HG02623 (cell line): ENCODE results near the gene VPS26C.
"Not testable (repeated sequence)": the region's sequence is repeated elsewhere in the genome, so short reads cannot be mapped to it uniquely, and the experiment has no call there.

Source experiments
- ATAC-seq: cut with Tn5 transposase; IDR thresholded peaks from one replicate; pipeline ENCODE4 v1.9.1; 2021; ENCODE audit warnings: moderate library complexity; ENCODE audit not compliant: unreplicated experiment

VPS26C gene

DNA sequence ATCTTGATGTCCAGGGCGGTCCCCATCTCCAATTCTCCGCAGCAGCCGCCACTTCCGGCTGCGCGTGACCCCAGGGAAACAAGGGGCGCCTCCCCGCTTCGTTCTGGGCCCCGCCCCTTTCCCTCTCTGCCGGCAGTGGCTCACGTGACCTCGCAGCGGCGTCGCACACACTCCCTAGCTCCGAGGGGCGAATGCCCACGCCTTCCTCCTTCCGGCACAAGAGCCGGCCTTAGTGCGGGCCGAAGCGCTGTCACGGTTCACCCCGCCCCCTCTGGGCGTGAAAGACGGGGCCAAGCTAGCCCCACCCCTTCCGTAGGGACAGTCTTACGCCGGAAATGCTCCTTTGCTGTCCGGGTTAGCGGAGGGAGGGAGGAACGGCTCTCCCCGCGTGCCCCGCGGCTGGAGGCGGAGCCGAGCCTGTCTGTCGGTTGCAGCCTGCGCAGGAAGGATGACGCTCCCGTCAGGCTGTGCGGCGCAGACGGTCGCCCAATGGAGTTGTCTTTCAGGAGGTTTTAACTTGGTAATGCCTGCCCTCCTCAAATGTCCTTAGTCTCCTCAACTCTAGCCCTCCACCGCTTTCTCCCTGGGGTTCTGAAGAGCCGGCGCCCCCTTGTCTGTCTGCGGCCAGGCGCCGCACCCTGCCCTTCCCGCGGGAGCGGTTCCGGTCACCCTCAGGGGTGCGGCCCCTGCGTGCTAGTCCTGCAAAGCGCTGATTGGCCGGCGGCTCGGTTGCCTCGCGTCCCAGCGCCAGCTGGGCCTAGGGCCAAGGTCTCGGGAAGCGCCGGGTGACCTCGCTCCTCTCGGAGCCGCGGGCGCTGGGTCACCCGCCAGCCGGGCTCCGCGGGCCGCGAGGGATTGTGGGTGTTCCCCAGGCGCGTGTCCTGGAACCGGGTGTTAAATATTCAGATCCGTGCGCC is at the start of gene VPS26C:
Gene VPS26C, minus strand, starts transcription at position 66 of the 917 bp plus-strand sequence. Its CDS starts 40 bp downstream, at position 26.
- ATAC-seq = peak; percentile 85

DNA sequence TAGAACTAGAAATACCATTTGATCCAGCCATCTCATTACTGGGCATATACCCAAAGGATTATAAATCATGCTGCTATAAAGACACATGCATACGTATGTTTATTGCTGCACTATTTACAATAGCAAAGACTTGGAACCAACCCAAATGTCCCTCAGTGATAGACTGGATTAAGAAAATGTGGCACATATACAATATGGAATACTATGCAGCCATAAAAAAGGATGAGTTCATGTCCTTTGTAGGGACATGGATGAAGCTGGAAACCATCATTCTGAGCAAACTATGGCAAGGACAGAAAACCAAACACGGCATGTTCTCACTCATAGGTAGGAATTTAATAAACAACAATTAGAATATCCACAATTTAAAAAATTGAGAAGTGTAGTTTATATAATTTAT is 48.9 kb upstream of the VPS26C start:
- not testable (repeated sequence) for ATAC-seq

DNA sequence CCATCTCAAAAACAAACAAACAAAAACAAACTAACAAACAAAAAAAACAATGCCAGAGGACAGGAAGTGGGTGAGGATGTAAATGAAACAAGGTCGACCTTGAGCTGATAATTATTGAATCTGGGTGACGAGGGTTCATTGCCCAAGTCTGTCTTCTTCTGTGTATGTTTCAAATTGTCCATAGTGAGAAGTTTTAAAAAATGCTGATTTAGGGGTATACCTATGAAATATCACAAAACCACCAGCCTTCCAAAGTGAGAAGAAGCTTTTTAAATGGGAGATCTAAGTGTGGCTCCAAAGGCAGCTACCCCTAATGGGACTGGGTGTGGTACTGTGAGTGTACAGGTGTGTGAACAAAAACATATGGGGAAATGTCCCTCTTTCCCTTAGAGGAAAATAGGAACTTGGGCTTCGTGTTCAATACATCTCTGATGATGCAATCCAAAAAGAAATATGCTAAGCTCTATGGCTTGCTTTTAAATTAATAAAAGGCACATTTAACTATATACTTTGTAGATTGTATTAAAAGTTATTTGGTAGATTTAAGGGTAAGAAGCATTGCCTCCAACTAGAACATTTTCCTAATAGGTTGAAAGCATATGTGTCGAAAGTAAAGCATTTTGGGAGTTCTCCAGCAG is 33.1 kb upstream of the VPS26C start:
- ATAC-seq = no peak

DNA sequence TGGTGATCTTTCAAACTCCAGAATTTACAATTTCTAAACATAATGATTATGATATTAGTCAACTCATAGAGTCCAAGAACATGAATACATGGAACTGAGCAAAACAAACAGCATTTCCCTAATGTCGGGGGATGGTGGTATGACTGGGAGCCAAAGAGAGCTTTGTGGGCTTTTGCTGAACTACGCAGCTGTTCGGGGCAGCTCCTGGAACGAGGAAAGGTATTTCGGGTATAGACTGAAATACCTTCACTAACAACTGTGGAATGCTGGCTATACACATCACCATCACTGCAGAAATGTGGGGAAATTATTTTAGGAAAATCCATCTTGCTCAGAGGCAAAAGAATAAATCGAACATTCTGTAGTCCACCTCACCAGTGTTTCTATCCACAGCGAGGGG is 30.2 kb upstream of the VPS26C start:
- no peak for ATAC-seq

DNA sequence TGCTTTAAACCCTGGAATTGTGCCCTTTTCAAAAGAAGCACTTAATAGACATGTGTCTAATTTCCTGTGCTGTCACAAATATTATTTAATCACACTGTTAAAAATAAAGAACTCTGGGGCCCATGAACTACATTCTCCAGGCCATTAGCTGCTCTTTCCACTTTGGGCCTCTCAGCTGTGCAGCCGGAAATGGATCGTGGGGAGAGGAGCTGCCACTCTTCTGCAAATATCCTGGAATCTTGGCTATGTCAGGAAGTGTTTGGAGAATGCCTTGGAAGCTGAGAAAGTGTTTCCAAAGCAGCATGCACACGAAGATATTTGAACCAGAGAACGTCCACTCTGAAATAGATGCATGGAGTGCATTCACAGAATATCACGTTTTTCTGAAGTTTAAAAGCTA is 27.5 kb upstream of the VPS26C start:
- ATAC-seq = no peak

DNA sequence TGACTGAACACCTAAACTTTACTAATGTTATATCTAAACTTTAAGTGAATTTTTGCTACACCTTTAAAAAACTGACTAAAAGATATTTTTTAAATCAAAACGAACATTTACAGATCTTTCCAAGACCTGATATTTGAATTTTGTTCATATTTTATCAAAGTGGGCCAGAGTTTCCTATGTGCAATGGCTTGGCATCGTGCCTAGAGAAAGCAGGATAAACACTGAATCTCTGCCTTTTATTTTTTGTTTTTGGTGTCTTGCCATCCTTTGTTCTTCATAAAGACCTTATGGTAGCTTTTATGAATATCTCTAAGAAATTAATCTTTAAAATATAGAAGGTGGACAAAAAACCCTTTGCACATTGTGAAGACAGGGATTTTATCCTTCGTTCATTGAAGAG is 25.8 kb upstream of the VPS26C start:
- no peak for ATAC-seq

DNA sequence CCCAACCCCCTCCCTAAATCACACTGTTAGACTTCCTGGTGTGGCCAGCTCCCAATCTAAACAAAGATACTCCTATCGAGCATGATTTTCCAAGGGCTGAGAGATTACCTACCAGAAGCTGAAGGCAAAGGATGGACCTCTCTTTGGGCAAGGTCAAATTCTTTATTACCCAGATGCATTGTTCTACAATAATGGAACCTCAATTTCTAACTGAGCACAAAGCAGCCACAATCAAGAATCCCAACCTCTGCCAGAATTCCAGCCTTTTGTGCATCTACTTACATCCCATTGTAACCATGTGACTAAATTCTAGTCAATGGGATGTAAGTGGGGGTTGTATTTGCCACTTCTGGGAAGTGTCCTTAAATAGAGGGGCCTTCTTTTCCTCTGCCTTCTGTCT is 24.9 kb upstream of the VPS26C start:
- ATAC-seq = no peak

DNA sequence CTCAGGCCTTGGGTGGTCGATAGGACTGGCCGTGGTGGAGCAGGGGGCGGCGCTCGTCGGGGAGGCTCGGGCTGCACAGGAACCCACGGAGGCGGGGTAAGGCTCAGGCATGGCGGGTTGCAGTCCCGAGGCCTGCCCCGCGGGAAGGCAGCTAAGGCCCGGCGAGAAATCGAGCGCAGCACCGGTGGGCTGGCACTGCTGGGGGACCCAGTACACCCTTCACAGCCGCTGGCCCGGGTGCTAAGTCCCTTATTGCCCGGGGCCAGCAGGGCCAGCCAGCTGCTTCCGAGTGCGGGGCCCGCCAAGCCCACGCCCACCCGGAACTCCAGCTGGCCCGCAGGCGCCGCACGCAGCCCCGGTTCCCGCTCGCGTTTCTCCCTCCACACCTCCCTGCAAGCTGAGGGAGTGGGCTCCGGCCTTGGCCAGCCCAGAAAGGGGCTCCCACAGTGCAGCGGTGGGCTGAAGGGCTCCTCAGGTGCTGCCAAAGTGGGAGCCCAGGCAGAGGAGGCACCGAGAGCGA is 16.1 kb upstream of the VPS26C start:
- ATAC-seq = not testable (repeated sequence)

DNA sequence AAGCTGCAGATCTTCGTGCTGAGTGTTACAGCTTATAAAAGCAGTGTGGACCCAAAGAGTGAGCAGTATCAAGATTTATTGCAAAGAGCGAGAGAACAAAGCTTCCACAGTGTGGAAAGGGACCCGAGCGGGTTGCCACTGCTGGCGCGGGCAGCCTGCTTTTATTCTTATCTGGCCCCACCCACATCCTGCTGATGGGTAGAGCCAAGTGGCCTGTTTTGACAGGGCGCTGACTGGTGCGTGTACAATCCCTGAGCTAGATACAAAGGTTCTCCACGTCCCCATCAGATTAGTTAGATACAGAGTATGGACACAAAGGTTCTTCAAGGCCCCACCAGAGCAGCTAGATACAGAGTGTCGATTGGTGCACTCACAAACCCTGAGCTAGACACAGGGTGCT is 15.5 kb upstream of the VPS26C start:
- ATAC-seq = not testable (repeated sequence)

DNA sequence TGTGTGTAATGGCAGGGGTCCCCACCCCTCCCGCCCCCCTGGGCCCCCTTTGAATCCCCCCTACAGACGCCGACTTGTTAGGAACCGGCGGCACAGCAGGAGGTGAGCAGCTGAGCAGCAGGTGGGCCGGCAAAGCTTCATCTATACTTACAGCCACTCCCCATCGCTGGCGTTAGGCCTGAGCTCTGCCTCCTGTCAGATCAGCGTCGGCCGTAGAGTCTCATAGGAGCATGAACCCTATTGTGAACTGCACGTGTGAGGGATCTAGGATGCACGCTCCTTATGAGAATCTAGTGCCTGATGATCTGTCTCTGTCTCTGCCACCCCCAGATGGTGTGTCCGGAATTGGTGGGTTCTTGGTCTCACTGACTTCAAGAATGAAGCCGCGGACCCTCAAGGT is 14.9 kb upstream of the VPS26C start:
- ATAC-seq = no peak

DNA sequence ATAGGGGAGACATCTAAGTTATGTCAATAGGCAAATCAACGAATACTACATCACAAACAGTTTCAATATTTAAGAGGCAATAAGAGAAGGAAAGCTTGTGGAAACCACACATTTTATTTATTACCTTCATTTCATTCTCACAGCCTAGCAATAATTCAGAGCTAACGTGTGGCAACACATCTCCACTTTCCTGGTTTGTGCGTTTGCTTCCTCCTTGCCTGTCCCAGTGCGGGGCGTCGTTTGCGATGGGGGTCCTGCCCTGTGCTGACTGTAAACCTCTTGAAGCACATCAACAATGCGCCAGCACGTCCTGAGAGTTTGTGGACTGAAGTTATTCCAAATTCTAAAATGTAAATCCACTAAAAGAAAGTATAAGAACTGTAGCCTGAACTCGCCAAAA is 14.4 kb upstream of the VPS26C start:
- ATAC-seq = no peak

DNA sequence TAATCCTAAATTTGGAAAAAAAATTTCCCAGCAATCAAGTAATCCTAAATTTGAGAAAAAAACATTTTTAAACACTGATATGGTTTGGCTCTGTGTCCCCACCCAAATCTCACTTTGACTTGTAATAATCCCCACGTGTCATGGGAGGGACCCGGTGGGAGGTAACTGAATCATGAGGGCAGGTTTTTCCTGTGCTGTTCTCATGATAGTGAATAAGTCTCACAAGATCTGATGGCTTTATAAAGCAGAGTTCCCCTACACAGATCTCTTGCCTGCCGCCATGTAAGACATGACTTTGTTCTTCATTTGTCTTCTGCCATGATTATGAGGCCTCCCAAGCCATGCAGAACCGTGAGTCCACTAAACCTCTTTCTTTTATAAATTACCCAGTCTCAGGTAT is 12.1 kb upstream of the VPS26C start:
- ATAC-seq = not testable (repeated sequence)

DNA sequence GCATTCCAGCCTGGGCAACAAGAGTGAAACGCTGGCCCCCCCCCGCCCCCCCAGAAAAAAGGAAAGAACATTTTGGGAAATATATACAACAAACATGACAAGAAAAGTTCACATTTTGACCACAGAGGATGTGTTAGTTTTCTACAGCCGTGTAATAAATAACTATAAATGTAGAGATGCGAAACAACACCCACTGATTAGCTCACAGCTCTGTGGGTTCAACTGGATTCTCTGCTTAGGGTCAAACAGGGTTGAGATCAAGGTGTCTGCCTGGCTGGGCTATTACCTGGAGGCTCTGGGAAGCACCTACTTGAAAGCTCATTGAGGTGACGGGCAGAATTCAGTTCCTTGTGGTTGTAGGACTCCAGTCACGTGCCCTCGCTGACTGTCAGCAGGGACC is 11.1 kb upstream of the VPS26C start:
- ATAC-seq = no peak

DNA sequence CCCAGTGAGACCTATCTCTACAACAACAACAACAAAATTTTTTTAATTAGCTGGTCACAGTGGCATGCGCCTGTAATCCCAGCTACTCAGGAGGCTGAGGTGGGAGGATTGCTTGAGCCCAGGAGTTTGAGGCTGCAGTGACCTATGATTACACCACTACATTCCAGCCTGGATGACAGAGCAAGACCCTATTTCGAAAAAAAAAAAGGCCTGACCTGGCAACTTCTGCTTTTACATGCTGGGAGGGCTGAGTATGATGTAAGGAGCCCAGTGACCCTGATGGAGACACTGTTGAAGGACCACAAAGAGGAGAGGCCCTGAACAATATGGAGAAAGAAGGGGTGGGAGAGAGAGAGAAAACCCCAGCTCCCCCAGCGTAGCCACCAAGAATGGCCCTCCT is 9.2 kb upstream of the VPS26C start:
- ATAC-seq = no peak

DNA sequence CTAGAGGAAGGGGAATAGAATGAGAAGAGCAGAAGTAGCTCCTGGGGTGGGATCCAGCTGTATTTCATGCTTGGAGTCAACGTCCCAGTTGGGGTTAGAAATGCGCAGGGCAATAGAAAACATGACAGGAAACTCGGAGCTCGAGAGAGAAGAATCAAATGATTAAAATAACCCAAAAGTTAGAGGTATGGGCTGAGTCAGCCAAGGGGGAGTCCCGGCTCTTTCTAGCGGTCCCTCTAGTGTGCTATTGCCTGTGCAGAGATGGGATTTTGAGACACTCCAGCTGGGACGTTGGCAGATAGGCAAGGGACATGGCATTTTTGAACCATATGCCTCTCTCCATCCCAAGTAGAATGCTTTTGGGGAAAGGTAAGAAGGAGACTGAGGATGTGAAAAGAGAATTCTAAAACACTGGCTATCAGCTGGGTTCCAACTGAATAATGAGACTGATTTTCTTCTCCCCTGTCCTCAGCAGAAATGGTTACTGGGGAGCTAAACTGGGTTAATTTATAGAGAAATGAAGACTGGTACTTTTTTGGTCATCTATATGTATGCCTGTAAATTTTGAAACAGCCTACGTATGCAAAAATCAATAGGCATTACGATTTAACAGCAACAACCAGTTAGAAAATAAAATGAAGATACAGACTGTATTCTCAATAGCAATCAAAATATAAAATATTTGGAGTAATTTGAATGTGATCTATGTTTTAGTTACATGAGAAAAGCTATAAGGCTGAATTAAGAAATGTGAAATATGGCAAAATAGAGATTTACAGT is 7.0 kb upstream of the VPS26C start:
- no peak for ATAC-seq

DNA sequence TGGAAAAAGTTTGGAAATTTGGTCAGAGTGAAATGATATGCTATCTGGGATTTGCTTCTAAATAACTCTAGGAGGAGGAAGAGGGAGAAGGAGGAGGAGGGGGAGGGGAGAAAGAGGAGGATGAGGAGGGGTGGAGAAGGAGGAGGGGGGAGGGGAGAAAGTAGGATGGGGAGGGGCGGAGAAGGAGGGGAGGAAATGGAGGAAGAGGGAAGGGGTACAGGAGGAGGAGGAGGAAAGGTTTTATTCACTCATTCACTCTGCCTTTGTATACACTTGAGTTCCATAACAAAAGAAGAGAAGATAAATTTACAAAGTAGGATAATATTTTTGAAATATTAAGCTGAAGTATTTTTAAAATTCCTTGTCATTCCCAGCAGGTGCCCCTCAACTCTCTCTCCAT is 6.3 kb upstream of the VPS26C start:
- ATAC-seq = no peak

DNA sequence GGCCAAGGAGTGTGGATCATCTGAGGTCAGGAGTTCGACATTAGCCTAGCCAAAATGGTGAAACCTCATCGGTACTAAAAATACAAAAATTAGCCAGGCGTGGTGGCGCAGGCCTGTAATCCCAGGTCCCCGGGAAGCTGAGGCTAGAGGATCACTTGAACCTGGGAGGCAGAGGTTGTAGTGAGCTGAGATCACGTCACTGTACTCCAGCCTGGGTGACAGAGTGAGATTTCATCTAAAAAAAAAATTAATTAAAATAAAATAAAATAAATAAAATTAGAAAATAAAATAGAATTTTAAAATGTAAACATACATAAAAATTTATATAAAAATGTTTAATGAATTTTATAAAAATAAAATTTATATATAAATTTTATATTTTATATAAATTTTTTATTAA is 5.8 kb upstream of the VPS26C start:
- no peak for ATAC-seq

DNA sequence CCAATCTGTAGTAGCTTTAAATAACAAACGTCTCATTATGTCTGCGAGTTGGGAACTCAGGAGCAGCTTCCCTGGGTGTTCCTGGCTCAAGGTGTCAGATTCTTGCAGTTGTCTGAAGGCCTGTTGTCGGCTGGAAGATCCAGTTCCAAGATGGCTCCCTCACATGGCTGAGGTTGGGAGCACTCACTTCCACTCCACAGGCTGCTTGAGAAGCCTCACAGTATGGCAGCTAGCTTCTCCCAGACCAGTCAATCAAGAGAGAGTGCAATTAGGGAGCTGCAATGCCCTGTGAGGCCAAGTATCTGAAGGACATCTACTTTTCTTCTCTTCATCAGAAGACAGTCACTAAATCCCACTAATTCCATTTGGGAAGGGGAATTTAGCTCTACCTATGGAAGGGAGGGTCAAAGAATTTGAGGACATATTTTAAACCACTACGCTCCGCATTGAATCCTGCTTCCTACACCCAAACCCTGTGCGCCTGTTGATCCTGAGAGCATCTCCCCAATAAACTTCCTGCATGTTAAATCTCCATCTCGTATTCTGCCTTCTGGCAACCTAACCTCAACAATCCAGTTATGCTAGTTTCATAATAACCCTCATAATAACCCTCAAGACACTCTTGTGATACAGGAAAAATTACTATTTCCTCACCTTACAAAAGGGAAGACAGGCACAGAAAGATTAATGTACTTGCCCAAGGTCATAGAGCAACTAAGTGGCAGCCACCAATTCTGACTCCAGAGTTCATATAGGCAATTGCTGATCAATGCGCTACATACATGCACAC is 3.6 kb upstream of the VPS26C start:
- ATAC-seq = no peak

DNA sequence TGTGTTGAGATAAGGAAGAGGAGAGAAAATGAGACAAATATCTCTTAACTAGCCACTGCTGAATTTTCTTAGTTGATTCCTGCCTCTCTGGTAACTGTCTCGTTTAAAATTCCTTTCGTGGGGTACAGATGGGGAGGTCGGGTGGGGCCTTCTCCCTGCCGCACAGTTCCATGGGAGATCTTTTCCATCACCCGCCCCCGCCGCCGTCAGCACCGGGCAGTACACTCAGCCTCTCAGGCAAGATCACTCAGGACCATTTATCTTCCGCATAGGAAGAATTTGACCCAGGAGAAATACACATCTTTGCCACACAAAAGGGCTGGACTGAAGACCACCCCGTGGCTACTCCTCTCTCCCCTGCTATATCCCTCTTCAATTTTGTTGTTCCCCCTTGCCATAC is 2.3 kb upstream of the VPS26C start:
- ATAC-seq = no peak

DNA sequence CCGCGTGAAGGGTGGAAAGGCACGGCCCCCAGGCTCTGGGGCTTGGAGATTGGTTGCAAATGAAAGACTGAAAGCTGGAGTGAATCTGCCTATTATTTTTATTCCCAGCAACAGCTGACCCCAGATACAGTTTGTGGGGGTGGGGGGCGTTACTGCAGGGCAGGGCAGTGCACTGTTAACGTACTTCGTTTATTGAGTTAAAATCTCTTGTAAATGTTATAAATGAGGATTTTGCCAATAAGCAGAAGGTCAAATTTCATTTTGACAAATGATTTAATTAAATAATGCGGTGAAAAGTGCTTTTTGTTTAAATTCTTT is 1.0 kb upstream of the VPS26C start:
- ATAC-seq = no peak
